ENCODE measurements around the gene C4orf50. TPM values are rescaled to one million over a fixed set of nuclear protein-coding genes. Genes with fewer than 3 reads are reported as not detected.

The C4orf50 gene
- 0.17 and 0.18 TPM in 2 replicates for total RNA-seq (2021)
- long read RNA-seq, partial matches to known transcripts = 15 of 19 reads
- long read RNA-seq, other reads (novel, unspliced or antisense) = 4 of 19 reads

GRCh38 chr4:6018331-6018730 is at the start of gene C4orf50:
TSS of gene C4orf50 (minus strand) at chr4:6018431.
- H4K5ac ChIP-seq (ENCODE audit: insufficient read length, low read depth, low read length) = no peak within 1 kb of the TSS
- H2BK5ac ChIP-seq (ENCODE audit: insufficient read length, low read length) = no peak within 1 kb of the TSS
- H3K23me2 ChIP-seq (ENCODE audit: insufficient read length, low read depth, low read length, poor library complexity, severe bottlenecking) = no peaks in the 10 kb centered on the region
- no CpG with 5 or more reads among the region's 8 CpGs for WGBS (ENCODE audit: extremely low coverage, insufficient read length, low lambda C conversion rate)
- H3K27me3 ChIP-seq (ENCODE audit: insufficient read depth, low read length) = no peaks in the 10 kb centered on the region
- H3K9me3 ChIP-seq (ENCODE audit: control insufficient read depth, low read depth, low read length) = no peaks in the 10 kb centered on the region
- no peak within 1 kb of the TSS for H3K56ac ChIP-seq (ENCODE audit: insufficient read length, low read depth, low read length)
- H2BK20ac ChIP-seq (ENCODE audit: low read depth, low read length, poor library complexity, severe bottlenecking) = no peak within 1 kb of the TSS
- no peak within 1 kb of the TSS for H2BK15ac ChIP-seq (ENCODE audit: low read depth, low read length)
- H2BK120ac ChIP-seq (ENCODE audit: low read depth, low read length, poor library complexity, severe bottlenecking) = no peak within 1 kb of the TSS
- H3K14ac ChIP-seq (ENCODE audit: insufficient read depth, low read length) = no peak within 1 kb of the TSS; the same call in 1 of the 2 replicates
- no peak within 1 kb of the TSS for H3K9ac ChIP-seq (ENCODE audit: extremely low read depth, insufficient read length, low read length)
- Mint-ChIP-seq H3K4me1 (peaks cover 16 to 19% of the 10 kb centered on the region in 2 experiments), H3K27ac (no peak within 1 kb of the TSS; a peak in 2 of 7 replicates), H3K27me3 (ENCODE audit: low read depth) (peaks cover 13% of the 10 kb centered on the region), H3K9me3 (no peaks in the 10 kb centered on the region; a peak in 1 of 5 replicates), H3K4me3 (peak within 1 kb of the TSS in 1 of 2 experiments; percentile 15; a peak in 1 of 5 replicates), H3K36me3 (ENCODE audit: insufficient read depth in 1 of 3, low read depth in 3 of 3) (no peaks in the 10 kb centered on the region)
- no peaks in the 10 kb centered on the region for H4K20me1 ChIP-seq (ENCODE audit: control insufficient read depth, insufficient read depth, insufficient read length)
- no peak within 1 kb of the TSS for H3K27ac ChIP-seq (ENCODE audit: insufficient read length, low read depth, low read length)
- H4K91ac ChIP-seq (ENCODE audit: insufficient read length, low read depth, low read length) = no peak within 1 kb of the TSS
- H2AK5ac ChIP-seq (ENCODE audit: insufficient read length, low read length) = no peak within 1 kb of the TSS
- no peak within 1 kb of the TSS for H3K23ac ChIP-seq (ENCODE audit: insufficient read length, low read depth, low read length)
- H2AFZ ChIP-seq (ENCODE audit: low read length) = no peak within 1 kb of the TSS
- DNase-seq = no peak
- no peak within 1 kb of the TSS for H3K4me2 ChIP-seq (ENCODE audit: insufficient read depth, insufficient read length, low read length)
- H3K4ac ChIP-seq (ENCODE audit: low read depth, low read length) = no peak within 1 kb of the TSS
- no peak within 1 kb of the TSS for H2BK12ac ChIP-seq (ENCODE audit: insufficient read length, low read depth, low read length)
- no peak within 1 kb of the TSS for H4K8ac ChIP-seq (replicated peaks; ENCODE audit: insufficient read length, low read depth, low read length)
- H3K18ac ChIP-seq (ENCODE audit: insufficient read length, low read depth, low read length) = no peak within 1 kb of the TSS
- TF ChIP-seq CTCF (conservative IDR thresholded peaks at IDR 0.05) = no peak
- H3T11ph ChIP-seq (ENCODE audit: low read length) = no peak within 1 kb of the TSS
- no peaks in the 10 kb centered on the region for H3K4me1 ChIP-seq (ENCODE audit: insufficient read depth, low read length)
- H3K79me2 ChIP-seq (ENCODE audit: insufficient read depth, low read length) = no peaks in the 10 kb centered on the region
- no peaks in the 10 kb centered on the region for H3K79me1 ChIP-seq (ENCODE audit: insufficient read depth, low read depth, low read length, poor library complexity, severe bottlenecking)

All from H9 (cell line).